H9 (cell line): ENCODE measurements around the gene CARM1. TPM values are rescaled to one million over a fixed set of nuclear protein-coding genes. Genes with fewer than 3 reads are reported as not detected.

ENCODE experiments used
- DNase-seq: peaks from one replicate; pipeline ENCODE4 v3.0.0-alpha.2; 2017
- H2AFZ ChIP-seq: one replicate; pipeline ENCODE4 v1.6.1; 2013; ENCODE audit warnings: mild to moderate bottlenecking, low read length, control low read depth, moderate library complexity
- H2AK5ac ChIP-seq: 2 replicates; pipeline ENCODE4 v1.6.1; 2013; ENCODE audit warnings: low read length, control low read depth, mixed read lengths; ENCODE audit not compliant: insufficient read length
- H2BK120ac ChIP-seq: one replicate; pipeline ENCODE4 v1.6.1; 2013; ENCODE audit warnings: low read depth, mild to moderate bottlenecking, low read length, control low read depth, inconsistent platforms; ENCODE audit not compliant: poor library complexity, severe bottlenecking
- H2BK12ac ChIP-seq: 2 replicates; pipeline ENCODE4 v1.6.1; 2013; ENCODE audit warnings: low read length, control low read depth, mixed read lengths, low read depth; ENCODE audit not compliant: insufficient read length
- H2BK15ac ChIP-seq: 2 replicates; pipeline ENCODE4 v1.6.1; 2013; ENCODE audit warnings: low read depth, low read length, control low read depth
- H2BK20ac ChIP-seq: one replicate; pipeline ENCODE4 v1.6.1; 2013; ENCODE audit warnings: low read depth, mild to moderate bottlenecking, low read length, control low read depth, inconsistent platforms; ENCODE audit not compliant: poor library complexity, severe bottlenecking
- H2BK5ac ChIP-seq: 2 replicates; pipeline ENCODE4 v1.6.1; 2013; ENCODE audit warnings: low read length, control low read depth, mixed read lengths; ENCODE audit not compliant: insufficient read length
- H3K14ac ChIP-seq: 2 replicates; pipeline ENCODE4 v1.6.1; 2013; ENCODE audit warnings: low read length, control low read depth; ENCODE audit not compliant: insufficient read depth
- H3K18ac ChIP-seq: 2 replicates; pipeline ENCODE4 v1.6.1; 2013; ENCODE audit warnings: low read depth, mild to moderate bottlenecking, mixed read lengths, low read length, control low read depth; ENCODE audit not compliant: insufficient read length
- H3K23ac ChIP-seq: 2 replicates; pipeline ENCODE4 v1.6.1; 2013; ENCODE audit warnings: low read length, control low read depth, mixed read lengths, low read depth; ENCODE audit not compliant: insufficient read length
- H3K23me2 ChIP-seq: 2 replicates; pipeline ENCODE4 v1.6.1; 2013; ENCODE audit warnings: low read depth, mild to moderate bottlenecking, mixed read lengths, low read length, control low read depth; ENCODE audit not compliant: insufficient read length, poor library complexity, severe bottlenecking
- H3K27ac ChIP-seq: 2 replicates; pipeline ENCODE4 v1.5.1; 2013; ENCODE audit warnings: low read length, control low read depth, mixed read lengths, low read depth; ENCODE audit not compliant: insufficient read length
- H3K27me3 ChIP-seq: 2 replicates; pipeline ENCODE4 v1.6.1; 2013; ENCODE audit warnings: low read length, control low read depth, inconsistent platforms; ENCODE audit not compliant: insufficient read depth
- H3K4ac ChIP-seq: 2 replicates; pipeline ENCODE4 v1.6.1; 2013; ENCODE audit warnings: low read depth, mild to moderate bottlenecking, control low read depth, inconsistent platforms, low read length, moderate library complexity
- H3K4me1 ChIP-seq: 2 replicates; pipeline ENCODE4 v1.6.1; 2013; ENCODE audit warnings: low read length, control low read depth, inconsistent platforms; ENCODE audit not compliant: insufficient read depth
- H3K4me2 ChIP-seq: 2 replicates; pipeline ENCODE4 v1.6.1; 2013; ENCODE audit warnings: low read length, control low read depth, mixed read lengths; ENCODE audit not compliant: insufficient read length, insufficient read depth
- H3K56ac ChIP-seq: 2 replicates; pipeline ENCODE4 v1.6.1; 2013; ENCODE audit warnings: low read depth, mild to moderate bottlenecking, mixed read lengths, low read length, control low read depth; ENCODE audit not compliant: insufficient read length
- H3K79me1 ChIP-seq: 2 replicates; pipeline ENCODE4 v1.6.1; 2013; ENCODE audit warnings: low read depth, mild to moderate bottlenecking, moderate library complexity, low read length, control low read depth, inconsistent platforms; ENCODE audit not compliant: insufficient read depth, poor library complexity, severe bottlenecking
- H3K79me2 ChIP-seq: 2 replicates; pipeline ENCODE4 v1.6.1; 2013; ENCODE audit warnings: low read length, control low read depth, inconsistent platforms; ENCODE audit not compliant: insufficient read depth
- H3K9ac ChIP-seq: 2 replicates; pipeline ENCODE4 v1.6.1; 2013; ENCODE audit warnings: low read length, control low read depth, mixed read lengths; ENCODE audit not compliant: insufficient read length; ENCODE audit errors: extremely low read depth
- H3K9me3 ChIP-seq: one replicate; pipeline ENCODE4 v1.6.1; 2013; ENCODE audit warnings: low read depth, low read length, inconsistent platforms; ENCODE audit not compliant: control insufficient read depth
- H3T11ph ChIP-seq: one replicate; pipeline ENCODE4 v1.6.1; 2013; ENCODE audit warnings: mild to moderate bottlenecking, low read length, control low read depth, inconsistent platforms
- H4K20me1 ChIP-seq: one replicate; pipeline ENCODE4 v1.6.1; 2013; ENCODE audit not compliant: control insufficient read depth, insufficient read length, insufficient read depth
- H4K5ac ChIP-seq: 2 replicates; pipeline ENCODE4 v1.6.1; 2013; ENCODE audit warnings: low read depth, mild to moderate bottlenecking, mixed read lengths, low read length, control low read depth; ENCODE audit not compliant: insufficient read length
- H4K8ac ChIP-seq: replicated peaks from 2 replicates; pipeline ENCODE4 v1.6.1; 2013; ENCODE audit warnings: low read length, control low read depth, mixed read lengths, low read depth; ENCODE audit not compliant: insufficient read length
- H4K91ac ChIP-seq: 2 replicates; pipeline ENCODE4 v1.6.1; 2013; ENCODE audit warnings: low read depth, mild to moderate bottlenecking, moderate library complexity, mixed read lengths, low read length, control low read depth; ENCODE audit not compliant: insufficient read length
- H3K27ac Mint-ChIP-seq, 3 experiments: 2 replicates in 2 of 3; 3 replicates in 1 of 3; pipeline ENCODE4 v1.8.0; 2020 to 2021; ENCODE audit warnings: mixed read lengths in 3 of 3, mild to moderate bottlenecking in 1 of 3, moderate library complexity in 1 of 3
- H3K27me3 Mint-ChIP-seq: 2 replicates; pipeline ENCODE4 v1.8.0; 2021; ENCODE audit warnings: low read depth, mild to moderate bottlenecking, moderate library complexity, mixed read lengths
- H3K36me3 Mint-ChIP-seq, 3 experiments: 2 replicates in 2 of 3; 3 replicates in 1 of 3; pipeline ENCODE4 v1.8.0; 2020 to 2021; ENCODE audit warnings: low read depth in 3 of 3, mixed read lengths in 3 of 3; ENCODE audit not compliant: insufficient read depth in 1 of 3
- H3K4me1 Mint-ChIP-seq, 2 experiments: 2 replicates each; pipeline ENCODE4 v1.8.0; 2020; ENCODE audit warnings: mixed read lengths in 2 of 2
- H3K4me3 Mint-ChIP-seq, 2 experiments: 2 replicates in 1 of 2; 3 replicates in 1 of 2; pipeline ENCODE4 v1.8.0; 2020 to 2021; ENCODE audit warnings: mild to moderate bottlenecking in 2 of 2, mixed read lengths in 2 of 2, moderate library complexity in 1 of 2
- H3K9me3 Mint-ChIP-seq, 2 experiments: 2 replicates in 1 of 2; 3 replicates in 1 of 2; pipeline ENCODE4 v1.8.0; 2020; ENCODE audit warnings: mild to moderate bottlenecking in 2 of 2, mixed read lengths in 2 of 2, moderate library complexity in 1 of 2
- WGBS: extraction: QIAGEN DNeasy Blood & Tissue Kit; methylation state at CpG from one replicate; pipeline ENCODE4 v1.1.7; 2013; ENCODE audit warnings: missing lambda C conversion rate, low lambda C conversion rate, mixed read lengths; ENCODE audit not compliant: insufficient read length; ENCODE audit errors: extremely low coverage; 5-methylcytosine and 5-hydroxymethylcytosine counted together
- total RNA-seq: library from RNA; stranded (reverse); gene quantifications from 2 replicates; pipeline ENCODE4 v1.2.1, GENCODE V29; 2021
- TF ChIP-seq, protein P1 (sequence below): fragments of 200-600 bp; sonication (generic); conservative IDR thresholded peaks from 3 replicates; pipeline ENCODE4 v1.8.0; 2021; ENCODE audit warnings: antibody characterized with exemption, mild to moderate bottlenecking

The CARM1 gene
- total RNA-seq, 1 experiment from 2014 or later = 111 TPM

DNA sequence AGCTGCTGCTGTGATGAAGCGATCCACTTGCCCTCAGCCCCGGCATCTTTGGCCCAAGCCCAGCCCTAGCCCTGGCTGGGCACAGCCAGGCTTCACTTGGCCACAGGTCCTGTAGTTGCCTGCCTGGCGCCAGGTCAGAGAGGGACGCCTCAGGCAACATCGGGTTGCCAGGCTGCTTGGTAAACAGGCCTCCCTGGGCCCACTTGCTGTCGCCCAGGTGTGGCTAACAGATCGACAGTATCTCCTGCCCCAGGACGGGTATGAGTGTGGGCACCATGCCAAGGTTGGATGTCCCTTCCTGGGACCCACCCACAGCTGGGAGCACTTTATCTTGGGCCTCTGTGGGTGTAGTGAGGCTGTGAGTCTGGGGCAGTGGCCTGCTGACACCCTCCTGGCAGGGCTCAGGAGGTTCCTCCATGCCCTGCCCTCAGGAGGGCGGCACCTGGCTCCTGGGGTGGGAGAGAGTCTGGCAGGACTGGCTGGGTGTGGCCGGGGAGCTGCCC, 27.8 kb downstream of the CARM1 start:
- Histone ChIP-seq H2BK120ac (no peak overlapping the region), H2BK5ac (no peak overlapping the region), H3K27me3 (no peaks in the 10 kb centered on the region), H4K91ac (no peak overlapping the region), H4K8ac (no peak overlapping the region), H2AK5ac (no peak overlapping the region), H3K4me1 (no peaks in the 10 kb centered on the region), H3K23me2 (no peaks in the 10 kb centered on the region), H3K27ac (no peak overlapping the region), H3K79me2 (no peaks in the 10 kb centered on the region; the same call in 1 of the 2 replicates), H3K79me1 (no peaks in the 10 kb centered on the region), H3K23ac (no peak overlapping the region), H3K18ac (no peak overlapping the region), H3K14ac (no peak overlapping the region), H4K5ac (no peak overlapping the region), H4K20me1 (no peaks in the 10 kb centered on the region), H3K4ac (no peak overlapping the region), H2BK20ac (no peak overlapping the region), H3K9me3 (no peaks in the 10 kb centered on the region), H2BK12ac (no peak overlapping the region), H3K4me2 (no peak overlapping the region), H3T11ph (no peak overlapping the region), H3K9ac (no peak overlapping the region), H3K56ac (no peak overlapping the region), H2AFZ (no peak overlapping the region), H2BK15ac (no peak overlapping the region)
- peaks cover 25 to 26% of the 10 kb centered on the region in 2 experiments for H3K4me1 Mint-ChIP-seq
- H3K9me3 Mint-ChIP-seq = peaks cover 5 to 9% of the 10 kb centered on the region in 2 experiments; a peak in 3 of 5 replicates
- H3K27me3 Mint-ChIP-seq = no peaks in the 10 kb centered on the region; the same call in 1 of the 2 replicates
- H3K36me3 Mint-ChIP-seq = peaks cover 7 to 15% (median 9%) of the 10 kb centered on the region in 3 experiments; a peak in 6 of 7 replicates
- TF ChIP-seq, protein P1, sequence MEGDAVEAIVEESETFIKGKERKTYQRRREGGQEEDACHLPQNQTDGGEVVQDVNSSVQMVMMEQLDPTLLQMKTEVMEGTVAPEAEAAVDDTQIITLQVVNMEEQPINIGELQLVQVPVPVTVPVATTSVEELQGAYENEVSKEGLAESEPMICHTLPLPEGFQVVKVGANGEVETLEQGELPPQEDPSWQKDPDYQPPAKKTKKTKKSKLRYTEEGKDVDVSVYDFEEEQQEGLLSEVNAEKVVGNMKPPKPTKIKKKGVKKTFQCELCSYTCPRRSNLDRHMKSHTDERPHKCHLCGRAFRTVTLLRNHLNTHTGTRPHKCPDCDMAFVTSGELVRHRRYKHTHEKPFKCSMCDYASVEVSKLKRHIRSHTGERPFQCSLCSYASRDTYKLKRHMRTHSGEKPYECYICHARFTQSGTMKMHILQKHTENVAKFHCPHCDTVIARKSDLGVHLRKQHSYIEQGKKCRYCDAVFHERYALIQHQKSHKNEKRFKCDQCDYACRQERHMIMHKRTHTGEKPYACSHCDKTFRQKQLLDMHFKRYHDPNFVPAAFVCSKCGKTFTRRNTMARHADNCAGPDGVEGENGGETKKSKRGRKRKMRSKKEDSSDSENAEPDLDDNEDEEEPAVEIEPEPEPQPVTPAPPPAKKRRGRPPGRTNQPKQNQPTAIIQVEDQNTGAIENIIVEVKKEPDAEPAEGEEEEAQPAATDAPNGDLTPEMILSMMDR = no peak
- no peak for DNase-seq
- H3K27ac Mint-ChIP-seq = no peak overlapping the region
- WGBS = no CpG with 5 or more reads among the region's 10 CpGs
- no peak overlapping the region for H3K4me3 Mint-ChIP-seq
